ENCODE data around the gene SOX6. TPM values are rescaled to one million over a fixed set of nuclear protein-coding genes. Genes with fewer than 3 reads are reported as not detected.

Gene SOX6
- total RNA-seq, 1 experiment from 2014 or later, result 6.4 TPM

- DNase-seq (ENCODE audit: low spot score), result no peak
These were observed 35.2 kb downstream of the SOX6 start for GRCh38 chr11:16321148-16321547.

- no peak for DNase-seq (ENCODE audit: low spot score)
These were observed 38.0 kb downstream of the SOX6 start for GRCh38 chr11:16318320-16318719.

GRCh38 chr11:16317712-16318111 is 38.6 kb downstream of the SOX6 start:
- no peak for DNase-seq (ENCODE audit: low spot score)

- DNase-seq (ENCODE audit: low spot score), result no peak
These were observed 42.5 kb downstream of the SOX6 start for GRCh38 chr11:16313846-16314245.

- no peak for DNase-seq (ENCODE audit: low spot score)
These were observed 44.0 kb downstream of the SOX6 start for GRCh38 chr11:16312233-16312765.

- DNase-seq (ENCODE audit: low spot score), result no peak
These were observed 44.5 kb downstream of the SOX6 start for GRCh38 chr11:16311831-16312230.

GRCh38 chr11:16310943-16311342 is 45.4 kb downstream of the SOX6 start:
- DNase-seq (ENCODE audit: low spot score), result no peak

GRCh38 chr11:16309226-16309625 is 47.1 kb downstream of the SOX6 start:
- DNase-seq (ENCODE audit: low spot score), result no peak

GRCh38 chr11:16301462-16301861 is 54.9 kb downstream of the SOX6 start:
- DNase-seq (ENCODE audit: low spot score), result no peak

GRCh38 chr11:16299884-16300782 is 56.2 kb downstream of the SOX6 start:
- no peak for DNase-seq (ENCODE audit: low spot score)

- no peak for DNase-seq (ENCODE audit: low spot score)
These were observed 57.0 kb downstream of the SOX6 start for GRCh38 chr11:16299390-16299789.

- DNase-seq (ENCODE audit: low spot score), result no peak
These were observed 59.0 kb downstream of the SOX6 start for GRCh38 chr11:16297332-16297731.

- DNase-seq (ENCODE audit: low spot score), result no peak
These were observed 60.1 kb downstream of the SOX6 start for GRCh38 chr11:16296273-16296672.

- DNase-seq (ENCODE audit: low spot score), result no peak
These were observed 60.8 kb downstream of the SOX6 start for GRCh38 chr11:16295592-16295991.

- DNase-seq (ENCODE audit: low spot score), result no peak
These were observed 63.1 kb downstream of the SOX6 start for GRCh38 chr11:16293204-16293681.

- DNase-seq (ENCODE audit: low spot score), result no peak
These were observed 64.0 kb downstream of the SOX6 start for GRCh38 chr11:16292167-16292859.

- DNase-seq (ENCODE audit: low spot score), result no peak
These were observed 64.6 kb downstream of the SOX6 start for GRCh38 chr11:16291729-16292128.

GRCh38 chr11:16289541-16289940 is 66.8 kb downstream of the SOX6 start:
- DNase-seq (ENCODE audit: low spot score), result no peak

- DNase-seq (ENCODE audit: low spot score), result no peak
These were observed 68.6 kb downstream of the SOX6 start for GRCh38 chr11:16287630-16288280.

GRCh38 chr11:16286095-16286494 is 70.3 kb downstream of the SOX6 start:
- DNase-seq (ENCODE audit: low spot score), result no peak

- no peak for DNase-seq (ENCODE audit: low spot score)
These were observed 76.1 kb downstream of the SOX6 start for GRCh38 chr11:16280256-16280682.

- no peak for DNase-seq (ENCODE audit: low spot score)
These were observed 76.8 kb downstream of the SOX6 start for GRCh38 chr11:16279524-16279923.

All from H4 (cell line).